ENCODE data around the gene NEK9. TPM values are rescaled to one million over a fixed set of nuclear protein-coding genes. Genes with fewer than 3 reads are reported as not detected.

Gene NEK9
- total and polyA plus RNA-seq, 10 of the 15 experiments (the other 5 are each of a cell fraction or from before 2014, with no cell fraction given): 6.0 to 78.8 (median 44.7) TPM

DNA sequence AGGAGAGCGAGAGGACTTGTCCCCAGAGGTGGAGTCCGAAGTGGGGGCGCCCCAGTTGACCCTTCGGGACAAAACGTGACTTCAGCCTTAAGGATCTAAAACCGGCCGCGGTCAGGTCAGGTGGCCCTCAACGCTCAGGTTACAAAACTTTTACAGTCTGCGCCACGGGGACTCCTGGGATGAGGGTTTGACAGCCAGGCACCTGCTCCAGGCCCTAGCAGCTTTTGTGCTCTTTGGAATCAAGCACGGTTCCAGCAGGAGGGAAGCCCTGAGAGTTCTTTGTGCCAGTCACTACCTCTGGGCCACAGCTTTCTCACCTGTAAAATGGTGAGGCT lies 57.1 kb downstream of the NEK9 start:
- no peaks in the 10 kb centered on the region for H3K9me3 ChIP-seq (replicated peaks; ENCODE audit: control insufficient read depth, insufficient read depth, low read length)
- CTCF ChIA-PET: interaction anchor here (0.9 to 1.6 kb wide), 5 partner anchors 16 to 371 kb away, joined by 3 to 6 read pairs (median 3); no protein-coding TSS in a partner anchor
- ATAC-seq: no peak
- in situ Hi-C loops (cut with MboI) (no loop called here), intact Hi-C loops (cut with micrococcal nuclease; ENCODE audit: unreplicated experiment) (no loop called here)
- no TSS peak for BruUV-seq (replicated peaks)
- SMC1A ChIA-PET (ENCODE audit: uncharacterized antibody, unreplicated experiment): interaction anchor here (0.8 to 1.5 kb wide), 3 partner anchors 11 to 66 kb away, joined by 3 to 4 read pairs (median 3); no protein-coding TSS in a partner anchor
- no peaks in the 10 kb centered on the region for H3K36me3 ChIP-seq (ENCODE audit: control insufficient read depth in 2 of 2, insufficient read depth in 2 of 2, low read length in 1 of 2)
- H3K4me3 ChIP-seq: peak overlapping the region; percentile 79
- RAD21 ChIA-PET (ENCODE audit: unreplicated experiment): interaction anchor here (0.8 kb wide), 2 partner anchors 18 to 66 kb away, joined by 3 read pairs; no protein-coding TSS in a partner anchor
- H3K27me3 ChIP-seq (replicated peaks in 1 of 2; ENCODE audit: control insufficient read depth in 2 of 2, insufficient read depth in 2 of 2, low read length in 1 of 2): no peaks in the 10 kb centered on the region
- POLR2A ChIA-PET: interaction anchor here (1.0 to 1.2 kb wide), 3 partner anchors 13 to 106 kb away, joined by 3 read pairs; no protein-coding TSS in a partner anchor
- no peak for FAIRE-seq
- H3K9ac ChIP-seq (ENCODE audit: control insufficient read depth, insufficient read depth, low read length): peak overlapping the region; percentile 66
- DNase-seq (ENCODE audit: low read depth, low spot score): no peak
- no peak overlapping the region for H3K27ac ChIP-seq (ENCODE audit: control insufficient read depth, insufficient read depth)
- H2AFZ ChIP-seq (ENCODE audit: control insufficient read depth, low read depth, low read length): peak overlapping the region; percentile 96
- peaks cover 7% of the 10 kb centered on the region for H3K79me2 ChIP-seq (ENCODE audit: control insufficient read depth, insufficient read depth, low read length)
- H3K4me2 ChIP-seq (ENCODE audit: control insufficient read depth, insufficient read depth): peak overlapping the region; percentile 91
- WGBS (ENCODE audit: insufficient coverage, insufficient replicate concordance, low lambda C conversion rate, missing lambda C conversion rate): 52% methylated on average over 10 of the region's 12 CpGs
- H4K20me1 ChIP-seq (ENCODE audit: control insufficient read depth, insufficient read depth): no peaks in the 10 kb centered on the region
- H3K4me1 ChIP-seq (ENCODE audit: control insufficient read depth, insufficient read depth, low read length): peaks cover 8% of the 10 kb centered on the region
- TF ChIP-seq SREBF1 (IDR thresholded peaks at IDR 0.05; ENCODE audit: low read length) (no peak), RAD51 (IDR thresholded peaks at IDR 0.05) (no peak), MYC (IDR thresholded peaks at IDR 0.05; ENCODE audit: insufficient read depth, insufficient read length, insufficient replicate concordance, low read length, severe bottlenecking) (no peak), SMAD5 (IDR thresholded peaks at IDR 0.05; ENCODE audit: low read depth) (0 out of 2 replicates have a peak, but pooled peaks have one; percentile 3), NFYB (IDR thresholded peaks at IDR 0.05; ENCODE audit: insufficient read depth, low read depth, low read length) (no peak), LARP7 (IDR thresholded peaks at IDR 0.05) (no peak), BHLHE40 (IDR thresholded peaks at IDR 0.05; ENCODE audit: borderline replicate concordance in 1 of 2, low read depth in 2 of 2, low read length in 1 of 2) (peak in 1 of 2 experiments; percentile 1; a peak in 1 of 4 replicates), ZZZ3 (IDR thresholded peaks at IDR 0.05; ENCODE audit: control insufficient read depth, insufficient read length, low read depth) (no peak), ATF7 (IDR thresholded peaks at IDR 0.05; ENCODE audit: low read depth) (no peak), MXI1 (IDR thresholded peaks at IDR 0.05; ENCODE audit: low read depth, low read length) (no peak), ZNF274 (IDR thresholded peaks at IDR 0.05; ENCODE audit: insufficient read depth, insufficient read length) (no peak), TAF1 (IDR thresholded peaks at IDR 0.05; ENCODE audit: borderline replicate concordance, low read depth, low read length) (no peak), CREM (IDR thresholded peaks at IDR 0.05; ENCODE audit: low read depth) (no peak), IKZF2 (IDR thresholded peaks at IDR 0.05) (0 out of 4 replicates have a peak, but pooled peaks of 1 of the 2 experiments have one; percentile 1), SP1 (IDR thresholded peaks at IDR 0.05; ENCODE audit: low read depth, low read length) (no peak)
- TF ChIP-seq, protein P1, sequence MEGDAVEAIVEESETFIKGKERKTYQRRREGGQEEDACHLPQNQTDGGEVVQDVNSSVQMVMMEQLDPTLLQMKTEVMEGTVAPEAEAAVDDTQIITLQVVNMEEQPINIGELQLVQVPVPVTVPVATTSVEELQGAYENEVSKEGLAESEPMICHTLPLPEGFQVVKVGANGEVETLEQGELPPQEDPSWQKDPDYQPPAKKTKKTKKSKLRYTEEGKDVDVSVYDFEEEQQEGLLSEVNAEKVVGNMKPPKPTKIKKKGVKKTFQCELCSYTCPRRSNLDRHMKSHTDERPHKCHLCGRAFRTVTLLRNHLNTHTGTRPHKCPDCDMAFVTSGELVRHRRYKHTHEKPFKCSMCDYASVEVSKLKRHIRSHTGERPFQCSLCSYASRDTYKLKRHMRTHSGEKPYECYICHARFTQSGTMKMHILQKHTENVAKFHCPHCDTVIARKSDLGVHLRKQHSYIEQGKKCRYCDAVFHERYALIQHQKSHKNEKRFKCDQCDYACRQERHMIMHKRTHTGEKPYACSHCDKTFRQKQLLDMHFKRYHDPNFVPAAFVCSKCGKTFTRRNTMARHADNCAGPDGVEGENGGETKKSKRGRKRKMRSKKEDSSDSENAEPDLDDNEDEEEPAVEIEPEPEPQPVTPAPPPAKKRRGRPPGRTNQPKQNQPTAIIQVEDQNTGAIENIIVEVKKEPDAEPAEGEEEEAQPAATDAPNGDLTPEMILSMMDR (IDR thresholded peaks at IDR 0.05 in 2 of 3, conservative IDR thresholded peaks at IDR 0.05 in 1 of 3; ENCODE audit: control insufficient read depth in 2 of 3, extremely low read depth in 1 of 3, insufficient read depth in 1 of 3, low read depth in 3 of 3, low read length in 3 of 3): no peak
- TF ChIP-seq, protein P2, sequence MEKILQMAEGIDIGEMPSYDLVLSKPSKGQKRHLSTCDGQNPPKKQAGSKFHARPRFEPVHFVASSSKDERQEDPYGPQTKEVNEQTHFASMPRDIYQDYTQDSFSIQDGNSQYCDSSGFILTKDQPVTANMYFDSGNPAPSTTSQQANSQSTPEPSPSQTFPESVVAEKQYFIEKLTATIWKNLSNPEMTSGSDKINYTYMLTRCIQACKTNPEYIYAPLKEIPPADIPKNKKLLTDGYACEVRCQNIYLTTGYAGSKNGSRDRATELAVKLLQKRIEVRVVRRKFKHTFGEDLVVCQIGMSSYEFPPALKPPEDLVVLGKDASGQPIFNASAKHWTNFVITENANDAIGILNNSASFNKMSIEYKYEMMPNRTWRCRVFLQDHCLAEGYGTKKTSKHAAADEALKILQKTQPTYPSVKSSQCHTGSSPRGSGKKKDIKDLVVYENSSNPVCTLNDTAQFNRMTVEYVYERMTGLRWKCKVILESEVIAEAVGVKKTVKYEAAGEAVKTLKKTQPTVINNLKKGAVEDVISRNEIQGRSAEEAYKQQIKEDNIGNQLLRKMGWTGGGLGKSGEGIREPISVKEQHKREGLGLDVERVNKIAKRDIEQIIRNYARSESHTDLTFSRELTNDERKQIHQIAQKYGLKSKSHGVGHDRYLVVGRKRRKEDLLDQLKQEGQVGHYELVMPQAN (conservative IDR thresholded peaks at IDR 0.05): no peak
- TF ChIP-seq, protein P3, sequence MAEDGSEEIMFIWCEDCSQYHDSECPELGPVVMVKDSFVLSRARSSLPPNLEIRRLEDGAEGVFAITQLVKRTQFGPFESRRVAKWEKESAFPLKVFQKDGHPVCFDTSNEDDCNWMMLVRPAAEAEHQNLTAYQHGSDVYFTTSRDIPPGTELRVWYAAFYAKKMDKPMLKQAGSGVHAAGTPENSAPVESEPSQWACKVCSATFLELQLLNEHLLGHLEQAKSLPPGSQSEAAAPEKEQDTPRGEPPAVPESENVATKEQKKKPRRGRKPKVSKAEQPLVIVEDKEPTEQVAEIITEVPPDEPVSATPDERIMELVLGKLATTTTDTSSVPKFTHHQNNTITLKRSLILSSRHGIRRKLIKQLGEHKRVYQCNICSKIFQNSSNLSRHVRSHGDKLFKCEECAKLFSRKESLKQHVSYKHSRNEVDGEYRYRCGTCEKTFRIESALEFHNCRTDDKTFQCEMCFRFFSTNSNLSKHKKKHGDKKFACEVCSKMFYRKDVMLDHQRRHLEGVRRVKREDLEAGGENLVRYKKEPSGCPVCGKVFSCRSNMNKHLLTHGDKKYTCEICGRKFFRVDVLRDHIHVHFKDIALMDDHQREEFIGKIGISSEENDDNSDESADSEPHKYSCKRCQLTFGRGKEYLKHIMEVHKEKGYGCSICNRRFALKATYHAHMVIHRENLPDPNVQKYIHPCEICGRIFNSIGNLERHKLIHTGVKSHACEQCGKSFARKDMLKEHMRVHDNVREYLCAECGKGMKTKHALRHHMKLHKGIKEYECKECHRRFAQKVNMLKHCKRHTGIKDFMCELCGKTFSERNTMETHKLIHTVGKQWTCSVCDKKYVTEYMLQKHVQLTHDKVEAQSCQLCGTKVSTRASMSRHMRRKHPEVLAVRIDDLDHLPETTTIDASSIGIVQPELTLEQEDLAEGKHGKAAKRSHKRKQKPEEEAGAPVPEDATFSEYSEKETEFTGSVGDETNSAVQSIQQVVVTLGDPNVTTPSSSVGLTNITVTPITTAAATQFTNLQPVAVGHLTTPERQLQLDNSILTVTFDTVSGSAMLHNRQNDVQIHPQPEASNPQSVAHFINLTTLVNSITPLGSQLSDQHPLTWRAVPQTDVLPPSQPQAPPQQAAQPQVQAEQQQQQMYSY (CRISPR knock-in tag; IDR thresholded peaks at IDR 0.05): no peak
